Endothelial cell (in vitro differentiated cells): Measurements from ENCODE around the gene LUC7L3. TPM values are rescaled to one million over a fixed set of nuclear protein-coding genes. Genes with fewer than 3 reads are reported as not detected.

Experiments
- DNase-seq: peaks from one replicate; pipeline ENCODE4 v3.0.0; 2021; ENCODE audit warnings: low spot score
- H3K27ac Mint-ChIP-seq: one replicate; pipeline ENCODE4 v1.8.0; 2021; ENCODE audit warnings: mixed read lengths, inconsistent platforms; ENCODE audit not compliant: unreplicated experiment
- H3K27me3 Mint-ChIP-seq: one replicate; pipeline ENCODE4 v1.8.0; 2021; ENCODE audit warnings: mild to moderate bottlenecking, moderate library complexity, mixed read lengths, inconsistent platforms; ENCODE audit not compliant: unreplicated experiment
- H3K36me3 Mint-ChIP-seq: one replicate; pipeline ENCODE4 v1.8.0; 2021; ENCODE audit warnings: mild to moderate bottlenecking, low read depth, mixed read lengths, inconsistent platforms; ENCODE audit not compliant: unreplicated experiment
- H3K4me1 Mint-ChIP-seq: one replicate; pipeline ENCODE4 v1.8.0; 2021; ENCODE audit warnings: mild to moderate bottlenecking, mixed read lengths, inconsistent platforms; ENCODE audit not compliant: unreplicated experiment
- H3K4me3 Mint-ChIP-seq: one replicate; pipeline ENCODE4 v1.8.0; 2021; ENCODE audit warnings: mild to moderate bottlenecking, mixed read lengths, inconsistent platforms; ENCODE audit not compliant: unreplicated experiment
- H3K9me3 Mint-ChIP-seq: one replicate; pipeline ENCODE4 v1.8.0; 2021; ENCODE audit warnings: mixed read lengths, inconsistent platforms; ENCODE audit not compliant: unreplicated experiment
- total RNA-seq: library from RNA; stranded (reverse); fragmentation: NEBNext Ultra II Directional; extraction: Animal tissue kit (Norgen Biotek cat#: 25700); gene quantifications from one replicate; pipeline ENCODE4 v1.2.1, GENCODE V29; 2021; ENCODE audit not compliant: unreplicated experiment
- TF ChIP-seq, protein P1 (sequence below): fragments of 200-600 bp; sonication (generic); IDR thresholded peaks from one replicate; pipeline ENCODE4 v1.5.0; 2021; ENCODE audit warnings: antibody characterized with exemption; ENCODE audit not compliant: unreplicated experiment

LUC7L3 gene
- total RNA-seq, 1 donor from 2014 or later, result 94.1 TPM

DNA sequence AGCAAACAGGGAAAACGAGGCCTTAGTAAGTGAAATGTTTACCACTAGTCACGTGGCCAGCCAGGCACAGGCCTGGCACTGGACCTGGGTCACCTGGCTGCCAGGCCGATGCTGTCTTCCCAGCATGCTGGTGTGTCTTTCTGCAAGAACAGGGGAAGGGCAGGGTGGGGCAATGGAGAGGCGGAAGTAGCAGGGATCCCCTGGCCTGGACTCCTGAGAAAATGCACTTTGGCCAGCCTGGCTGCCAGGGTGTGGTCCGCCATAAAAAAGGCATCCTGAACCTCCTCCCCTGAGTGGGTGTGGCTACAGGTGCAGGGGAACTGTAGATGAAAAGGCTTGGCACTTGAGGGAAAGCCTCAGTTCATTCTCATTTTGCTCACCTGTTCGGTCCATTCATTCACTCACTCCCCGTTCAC is 49.0 kb downstream of the LUC7L3 start:
- Mint-ChIP-seq H3K27ac (no peak overlapping the region), H3K9me3 (no peaks in the 10 kb centered on the region), H3K4me3 (no peak overlapping the region), H3K4me1 (peaks cover 29% of the 10 kb centered on the region), H3K27me3 (peaks cover 6% of the 10 kb centered on the region), H3K36me3 (no peaks in the 10 kb centered on the region)
- DNase-seq, result no peak
- TF ChIP-seq, protein P1, sequence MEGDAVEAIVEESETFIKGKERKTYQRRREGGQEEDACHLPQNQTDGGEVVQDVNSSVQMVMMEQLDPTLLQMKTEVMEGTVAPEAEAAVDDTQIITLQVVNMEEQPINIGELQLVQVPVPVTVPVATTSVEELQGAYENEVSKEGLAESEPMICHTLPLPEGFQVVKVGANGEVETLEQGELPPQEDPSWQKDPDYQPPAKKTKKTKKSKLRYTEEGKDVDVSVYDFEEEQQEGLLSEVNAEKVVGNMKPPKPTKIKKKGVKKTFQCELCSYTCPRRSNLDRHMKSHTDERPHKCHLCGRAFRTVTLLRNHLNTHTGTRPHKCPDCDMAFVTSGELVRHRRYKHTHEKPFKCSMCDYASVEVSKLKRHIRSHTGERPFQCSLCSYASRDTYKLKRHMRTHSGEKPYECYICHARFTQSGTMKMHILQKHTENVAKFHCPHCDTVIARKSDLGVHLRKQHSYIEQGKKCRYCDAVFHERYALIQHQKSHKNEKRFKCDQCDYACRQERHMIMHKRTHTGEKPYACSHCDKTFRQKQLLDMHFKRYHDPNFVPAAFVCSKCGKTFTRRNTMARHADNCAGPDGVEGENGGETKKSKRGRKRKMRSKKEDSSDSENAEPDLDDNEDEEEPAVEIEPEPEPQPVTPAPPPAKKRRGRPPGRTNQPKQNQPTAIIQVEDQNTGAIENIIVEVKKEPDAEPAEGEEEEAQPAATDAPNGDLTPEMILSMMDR, result no peak

DNA sequence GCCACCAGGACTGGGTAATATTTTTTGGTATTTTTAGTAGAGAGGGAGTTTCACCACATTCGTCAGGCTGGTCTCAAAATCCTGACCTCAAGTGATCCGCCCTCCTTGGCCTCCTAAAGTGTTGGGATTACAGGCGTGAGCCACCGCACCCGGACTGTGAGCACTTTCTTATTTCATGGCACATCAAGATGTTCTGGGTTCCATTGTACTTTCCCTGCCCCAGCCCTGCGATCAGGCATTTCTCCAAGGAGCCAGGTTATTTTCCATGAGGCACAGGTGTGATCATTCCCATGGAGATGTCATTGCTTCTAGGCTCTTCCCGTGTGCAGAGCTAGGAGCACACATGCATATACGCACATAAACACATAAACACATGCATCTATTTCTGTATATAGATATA is 50.5 kb downstream of the LUC7L3 start:
- Mint-ChIP-seq H3K4me1 (peaks cover 18% of the 10 kb centered on the region), H3K9me3 (no peaks in the 10 kb centered on the region), H3K27me3 (peaks cover 4% of the 10 kb centered on the region), H3K36me3 (no peaks in the 10 kb centered on the region), H3K27ac (no peak overlapping the region), H3K4me3 (no peak overlapping the region)
- TF ChIP-seq, protein P1, result no peak
- DNase-seq, result no peak

DNA sequence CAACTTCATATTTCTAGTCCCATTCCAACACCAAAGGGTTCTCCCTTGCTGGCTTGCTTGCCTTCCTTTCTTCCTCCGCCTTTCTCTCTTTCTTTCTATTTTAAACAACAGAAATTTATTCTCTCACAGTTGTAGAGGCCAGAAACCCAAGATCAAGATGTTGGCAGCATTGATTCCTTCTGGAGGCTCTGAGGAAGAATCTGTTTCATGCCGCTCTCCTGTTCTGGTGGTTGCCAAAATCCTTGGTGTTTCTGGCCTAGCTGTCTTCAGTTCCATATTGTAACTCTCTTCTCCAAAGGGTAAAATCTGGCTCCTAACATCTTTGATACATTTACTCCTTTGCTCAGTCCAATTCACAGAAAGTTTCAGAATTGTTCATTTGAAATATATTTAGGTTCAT is 50.9 kb downstream of the LUC7L3 start:
- peaks cover 14% of the 10 kb centered on the region for H3K4me1 Mint-ChIP-seq
- H3K27me3 Mint-ChIP-seq, result peaks cover 4% of the 10 kb centered on the region
- no peak overlapping the region for H3K27ac Mint-ChIP-seq
- TF ChIP-seq, protein P1, result no peak
- H3K9me3 Mint-ChIP-seq, result no peaks in the 10 kb centered on the region
- no peak overlapping the region for H3K4me3 Mint-ChIP-seq
- no peaks in the 10 kb centered on the region for H3K36me3 Mint-ChIP-seq
- no peak for DNase-seq

DNA sequence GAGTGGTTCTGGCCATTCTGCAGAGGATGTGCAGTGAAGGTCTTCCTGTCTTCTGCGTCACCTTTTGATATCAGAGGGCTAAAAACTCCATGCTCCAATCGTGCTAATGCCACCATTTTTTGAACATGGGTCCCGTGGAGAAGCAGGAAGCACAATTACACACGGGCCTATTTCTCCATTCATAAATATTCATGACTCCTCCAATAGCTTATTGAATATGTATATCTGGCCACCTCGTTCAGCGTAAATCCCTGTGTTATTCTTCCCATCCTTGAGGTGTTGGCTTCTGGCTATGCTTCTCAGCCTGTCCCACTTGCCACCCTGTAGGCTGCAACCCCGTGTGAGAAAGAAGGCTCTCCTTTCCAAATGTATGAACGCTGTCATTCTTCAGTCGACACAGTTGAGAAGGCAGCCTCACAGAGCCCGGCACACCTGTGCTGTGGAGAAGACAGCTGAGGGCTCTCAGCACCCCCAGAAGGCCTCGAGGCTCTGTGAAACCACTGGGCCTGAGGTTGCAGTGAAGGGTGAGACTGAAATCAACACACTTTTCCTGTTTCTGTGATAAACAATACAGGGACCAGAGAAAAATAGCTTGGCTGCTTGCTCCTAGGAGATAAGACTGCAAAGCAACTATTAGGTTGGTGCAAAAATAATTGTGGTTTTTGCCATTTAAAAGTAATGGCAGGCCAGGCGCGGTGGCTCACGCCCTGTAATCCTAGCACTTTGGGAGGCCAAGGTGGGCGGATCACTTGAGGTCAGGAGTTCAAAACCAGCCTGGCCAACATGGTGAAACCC is 52.8 kb downstream of the LUC7L3 start:
- Mint-ChIP-seq H3K4me1 (peaks cover 4% of the 10 kb centered on the region), H3K27me3 (peaks cover 4% of the 10 kb centered on the region), H3K4me3 (no peak overlapping the region), H3K27ac (no peak overlapping the region), H3K9me3 (no peaks in the 10 kb centered on the region), H3K36me3 (no peaks in the 10 kb centered on the region)
- DNase-seq, result no peak
- TF ChIP-seq, protein P1, result no peak

DNA sequence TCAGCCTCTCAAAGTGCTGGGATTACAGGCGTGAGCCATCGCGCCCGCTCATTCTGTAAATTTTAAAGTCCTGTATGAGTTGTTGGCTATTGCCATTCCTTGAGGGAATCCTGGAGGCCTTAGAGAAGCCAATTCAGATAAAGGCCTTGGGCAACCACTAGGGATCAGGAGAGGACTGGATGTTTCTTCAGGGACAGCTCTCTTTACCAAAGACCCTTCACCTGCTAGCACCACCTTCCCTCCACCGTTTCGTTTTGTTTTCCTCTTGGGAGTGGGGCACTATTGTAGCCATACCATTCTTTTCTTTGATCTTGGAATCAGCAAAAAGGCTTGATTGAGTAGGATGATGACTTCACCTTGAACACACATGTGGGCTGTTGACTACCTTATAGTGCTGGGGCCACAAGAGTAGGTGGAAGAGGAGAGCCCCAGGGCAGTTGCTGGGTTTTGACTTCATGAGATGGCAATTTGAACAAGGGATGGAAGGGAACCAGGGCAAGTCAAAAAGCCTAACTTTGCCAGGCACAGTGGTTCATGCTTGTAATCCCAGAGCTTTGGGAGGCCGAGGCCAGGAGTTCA is 54.9 kb downstream of the LUC7L3 start:
- no peaks in the 10 kb centered on the region for H3K36me3 Mint-ChIP-seq
- peaks cover 4% of the 10 kb centered on the region for H3K27me3 Mint-ChIP-seq
- H3K27ac Mint-ChIP-seq, result no peak overlapping the region
- H3K9me3 Mint-ChIP-seq, result no peaks in the 10 kb centered on the region
- H3K4me1 Mint-ChIP-seq, result peaks cover 4% of the 10 kb centered on the region
- DNase-seq, result no peak
- TF ChIP-seq, protein P1, result no peak
- H3K4me3 Mint-ChIP-seq, result no peak overlapping the region
